Upper lobe of left lung (tissue), 6 donors: ENCODE measurements around the gene BCHE. TPM values are rescaled to one million over a fixed set of nuclear protein-coding genes. Genes with fewer than 3 reads are reported as not detected.

Experiments used
- ATAC-seq, 2 donors: fragments of 200-7000 bp; cut with Tn5 transposase; one replicate each; pipeline ENCODE4 v1.9.1; 2022; ENCODE audit warnings: mild to moderate bottlenecking in 2 of 2, moderate library complexity in 2 of 2; ENCODE audit not compliant: low FRiP score in 2 of 2
- DNase-seq, 2 donors: peaks; one replicate each; pipeline ENCODE4 v3.0.0-alpha.2; 2019 to 2020
- H3K27ac ChIP-seq, 4 donors: fragments of 200-600 bp; sonication (generic); one replicate each; pipeline ENCODE4 v1.5.1; 2016 to 2019
- H3K27me3 ChIP-seq, 4 donors: fragments of 200-600 bp; sonication (generic); one replicate each; pipeline ENCODE4 v1.5.1; 2017 to 2019
- H3K36me3 ChIP-seq, 4 donors: fragments of 200-600 bp; sonication (generic); one replicate each; pipeline ENCODE4 v1.5.1; 2016 to 2019
- H3K4me1 ChIP-seq, 4 donors: fragments of 200-600 bp; sonication (generic); one replicate each; pipeline ENCODE4 v1.5.1; 2018 to 2019
- H3K4me3 ChIP-seq, 4 donors: fragments of 200-600 bp; sonication (generic); one replicate each; pipeline ENCODE4 v1.5.1; 2017 to 2019; ENCODE audit warnings: mild to moderate bottlenecking in 2 of 4, moderate library complexity in 1 of 4
- H3K9me3 ChIP-seq, 4 donors: fragments of 200-600 bp; sonication (generic); one replicate each; pipeline ENCODE4 v1.5.1; 2018 to 2019
- CTCF ChIP-seq, 6 experiments: fragments of 450-650 bp in 4 of 6; fragments of 200-600 bp in 2 of 6; sonication (generic) in 2 of 6; IDR thresholded peaks; one replicate each; pipeline ENCODE4 v1.5.1; 2016 to 2019; ENCODE audit warnings: antibody characterized with exemption in 6 of 6
- EP300 ChIP-seq, 4 donors: sonication (generic); formaldehyde crosslinking; IDR thresholded peaks; one replicate each; pipeline ENCODE4 v1.5.1; 2017; ENCODE audit warnings: antibody characterized with exemption in 4 of 4, control low read depth in 2 of 4
- POLR2A ChIP-seq, 4 donors: fragments of 450-650 bp; IDR thresholded peaks; one replicate each; pipeline ENCODE4 v1.5.1; 2016 to 2017; ENCODE audit warnings: antibody characterized with exemption in 4 of 4, mild to moderate bottlenecking in 2 of 4
- POLR2AphosphoS5 ChIP-seq, 2 donors: sonication (generic); formaldehyde crosslinking; IDR thresholded peaks; one replicate each; pipeline ENCODE4 v1.5.1; 2017; ENCODE audit warnings: antibody characterized with exemption in 2 of 2
- WGBS, 2 donors: methylation state at CpG; one replicate each; pipeline ENCODE4 v1.1.5; 2017 to 2018; 5-methylcytosine and 5-hydroxymethylcytosine counted together
- total RNA-seq, 6 donors: library from RNA; depleted of rRNA in 4 of 6; stranded (reverse); fragments of >200 nt in 4 of 6; gene quantifications; one replicate each; pipeline versions ENCODE4 v1.1.0 to v1.2.1, GENCODE V29; 2016 to 2021
- donor health status: DM: no; HTN: no; CAD: no; lungs with moderate emphysema.
- donor health status: DM: no; HTN: yes; CAD: no; lungs with severe emphysema.

BCHE gene
- 1 to 10 TPM; 1.0 to 6.3 (median 2.3) TPM for total RNA-seq

- TF ChIP-seq CTCF (IDR thresholded peaks at IDR 0.05) (no peak), POLR2AphosphoS5 (IDR thresholded peaks at IDR 0.05) (no peak), POLR2A (IDR thresholded peaks at IDR 0.05) (no peak), EP300 (IDR thresholded peaks at IDR 0.05) (no peak)
- H3K9me3 ChIP-seq, result no peaks in the 10 kb centered on the region
- peak within 1 kb of the TSS in 3 of 4 donors; percentile 15 to 30 (median 29) for H3K4me3 ChIP-seq
- ATAC-seq (peak in 1 of 2 donors; percentile 38), DNase-seq (no peak)
- WGBS, 2 donors, result 22 to 28% methylated on average over 6 of the region's 6 CpGs
- H3K27ac ChIP-seq, result no peak within 1 kb of the TSS
- no peaks in the 10 kb centered on the region for H3K27me3 ChIP-seq
- H3K4me1 ChIP-seq, result no peaks in the 10 kb centered on the region
- H3K36me3 ChIP-seq, result no peaks in the 10 kb centered on the region
Measured at GRCh38 chr3:165837058-165837525, at the start of gene BCHE. TSS of gene BCHE (minus strand) at chr3:165837423. CDS start at chr3:165831033, 6,390 bp downstream.

- Histone ChIP-seq H3K4me1 (no peaks in the 10 kb centered on the region), H3K36me3 (no peaks in the 10 kb centered on the region), H3K27me3 (no peaks in the 10 kb centered on the region), H3K4me3 (no peak overlapping the region), H3K9me3 (no peaks in the 10 kb centered on the region), H3K27ac (no peak overlapping the region)
- ATAC-seq (no peak), DNase-seq (no peak)
- no peak for TF ChIP-seq EP300 (IDR thresholded peaks at IDR 0.05)
- 89 to 90% methylated on average over 5 of the region's 5 CpGs for WGBS, 2 donors
Measured at GRCh38 chr3:165885558-165886270, 48.5 kb upstream of the BCHE start.

GRCh38 chr3:165884518-165884917, 47.3 kb upstream of the BCHE start:
- no peaks in the 10 kb centered on the region for H3K27me3 ChIP-seq
- H3K27ac ChIP-seq, result no peak overlapping the region
- no peak for DNase-seq
- peak overlapping the region in 1 of 4 donors; percentile 35 for H3K4me3 ChIP-seq
- no peaks in the 10 kb centered on the region for H3K4me1 ChIP-seq
- ATAC-seq, result no peak
- H3K36me3 ChIP-seq, result no peaks in the 10 kb centered on the region
- TF ChIP-seq POLR2AphosphoS5 (IDR thresholded peaks at IDR 0.05), result no peak
- no peak for TF ChIP-seq CTCF (IDR thresholded peaks at IDR 0.05)
- no peak for TF ChIP-seq EP300 (IDR thresholded peaks at IDR 0.05)
- no peak for TF ChIP-seq POLR2A (IDR thresholded peaks at IDR 0.05)
- H3K9me3 ChIP-seq, result no peaks in the 10 kb centered on the region

GRCh38 chr3:165883863-165884478, 46.7 kb upstream of the BCHE start:
- no peak for TF ChIP-seq CTCF (IDR thresholded peaks at IDR 0.05)
- TF ChIP-seq POLR2A (IDR thresholded peaks at IDR 0.05), result no peak
- TF ChIP-seq POLR2AphosphoS5 (IDR thresholded peaks at IDR 0.05), result no peak
- TF ChIP-seq EP300 (IDR thresholded peaks at IDR 0.05), result no peak

GRCh38 chr3:165883117-165883516, 45.9 kb upstream of the BCHE start:
- ATAC-seq, result no peak
- 89 to 95% methylated on average over 2 of the region's 2 CpGs for WGBS, 2 donors

More at GRCh38 chr3:165883863-165884478, 46.7 kb upstream of the BCHE start:
- no peak for ATAC-seq
- Histone ChIP-seq H3K36me3 (no peaks in the 10 kb centered on the region), H3K4me3 (peak overlapping the region in 3 of 4 donors; percentile 10 to 35 (median 31)), H3K27ac (no peak overlapping the region), H3K27me3 (no peaks in the 10 kb centered on the region), H3K9me3 (no peaks in the 10 kb centered on the region), H3K4me1 (no peaks in the 10 kb centered on the region)
- DNase-seq, result no peak
- WGBS, 2 donors, result 42 to 52% methylated on average over 8 of the region's 8 CpGs

More at GRCh38 chr3:165883117-165883516, 45.9 kb upstream of the BCHE start:
- Histone ChIP-seq H3K4me3 (no peak overlapping the region), H3K27ac (no peak overlapping the region), H3K4me1 (no peaks in the 10 kb centered on the region), H3K36me3 (no peaks in the 10 kb centered on the region), H3K9me3 (no peaks in the 10 kb centered on the region), H3K27me3 (no peaks in the 10 kb centered on the region)
- no peak for TF ChIP-seq EP300 (IDR thresholded peaks at IDR 0.05)
- no peak for TF ChIP-seq POLR2AphosphoS5 (IDR thresholded peaks at IDR 0.05)
- no peak for TF ChIP-seq CTCF (IDR thresholded peaks at IDR 0.05)
- TF ChIP-seq POLR2A (IDR thresholded peaks at IDR 0.05), result no peak
- no peak for DNase-seq
